ENCODE results near the gene USO1. TPM values are rescaled to one million over a fixed set of nuclear protein-coding genes. Genes with fewer than 3 reads are reported as not detected.

Gene USO1
- total RNA-seq, 3 donors from 2014 or later (not counting 1 experiment from before 2014, with no cell fraction given) = 29.7 to 38.4 (median 32.2) TPM

- H3K4me3 ChIP-seq (ENCODE audit: low read length) = no peak overlapping the region
- no peaks in the 10 kb centered on the region for H3K4me1 ChIP-seq (ENCODE audit: control insufficient read depth, insufficient read depth, low read length)
- no peaks in the 10 kb centered on the region for H3K9me3 Mint-ChIP-seq
- no peak for TF ChIP-seq CTCF (IDR thresholded peaks at IDR 0.05)
- H3K27me3 ChIP-seq (ENCODE audit: control insufficient read depth, insufficient read depth, low read length) = no peaks in the 10 kb centered on the region
- ATAC-seq (no peak), DNase-seq (no peak)
- peaks cover 59% of the 10 kb centered on the region for H3K36me3 ChIP-seq (ENCODE audit: control insufficient read depth, insufficient read depth, low read length)
- no peaks in the 10 kb centered on the region for H3K27me3 Mint-ChIP-seq (ENCODE audit: low read depth in 2 of 2)
- no peak overlapping the region for H3K4me3 Mint-ChIP-seq
- intact Hi-C loops (cut with micrococcal nuclease) = no loop called here
- peaks cover 14% of the 10 kb centered on the region for H3K36me3 Mint-ChIP-seq
- no peak overlapping the region for H3K27ac ChIP-seq (ENCODE audit: low read length)
- no peaks in the 10 kb centered on the region for H3K9me3 ChIP-seq (ENCODE audit: control insufficient read depth, insufficient read depth, low read length)
- no peak overlapping the region for H3K27ac Mint-ChIP-seq
- no peaks in the 10 kb centered on the region for H3K4me1 Mint-ChIP-seq
Observed at GRCh38 chr4:75781305-75781704, 56.9 kb downstream of the USO1 start.

GRCh38 chr4:75786526-75786925 lies 62.1 kb downstream of the USO1 start:
- H3K4me3 Mint-ChIP-seq = no peak overlapping the region
- H3K27ac ChIP-seq (ENCODE audit: low read length) = no peak overlapping the region
- intact Hi-C loops (cut with micrococcal nuclease) = no loop called here
- no peaks in the 10 kb centered on the region for H3K4me1 ChIP-seq (ENCODE audit: control insufficient read depth, insufficient read depth, low read length)
- TF ChIP-seq CTCF (IDR thresholded peaks at IDR 0.05) = no peak
- ATAC-seq = no peak
- no peaks in the 10 kb centered on the region for H3K27me3 Mint-ChIP-seq (ENCODE audit: low read depth in 2 of 2)
- H3K36me3 ChIP-seq (ENCODE audit: control insufficient read depth, insufficient read depth, low read length) = peaks cover 59% of the 10 kb centered on the region
- no peaks in the 10 kb centered on the region for H3K9me3 Mint-ChIP-seq
- H3K27ac Mint-ChIP-seq = peak overlapping the region; percentile 21 to 45
- H3K9me3 ChIP-seq (ENCODE audit: control insufficient read depth, insufficient read depth, low read length) = no peaks in the 10 kb centered on the region
- no peak for DNase-seq
- no peak overlapping the region for H3K4me3 ChIP-seq (ENCODE audit: low read length)
- peaks cover 0 to 4% of the 10 kb centered on the region in 2 donors for H3K4me1 Mint-ChIP-seq
- no peaks in the 10 kb centered on the region for H3K36me3 Mint-ChIP-seq
- no peaks in the 10 kb centered on the region for H3K27me3 ChIP-seq (ENCODE audit: control insufficient read depth, insufficient read depth, low read length)
- 100% methylated on average over 1 of the region's 1 CpG for WGBS (ENCODE audit: insufficient coverage)

DNA sequence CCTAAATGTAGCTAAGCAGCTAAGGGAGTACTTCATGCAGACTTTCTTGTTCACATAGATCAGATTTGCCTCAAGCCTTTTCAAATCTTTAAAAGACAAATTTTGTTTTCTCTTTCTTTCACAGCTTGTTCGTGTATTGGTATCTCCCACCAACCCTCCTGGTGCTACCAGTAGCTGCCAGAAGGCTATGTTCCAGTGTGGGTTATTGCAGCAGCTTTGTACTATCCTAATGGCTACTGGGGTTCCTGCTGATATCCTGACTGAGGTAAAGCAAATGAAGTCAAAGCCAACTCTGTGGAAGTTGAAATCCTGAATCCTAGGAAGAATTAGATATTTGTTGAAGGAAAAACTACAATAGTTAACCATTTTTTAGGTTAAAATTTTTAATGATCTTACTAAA lies 62.6 kb downstream of the USO1 start:
- Histone ChIP-seq H3K27ac (ENCODE audit: low read length) (no peak overlapping the region), H3K4me1 (ENCODE audit: control insufficient read depth, insufficient read depth, low read length) (no peaks in the 10 kb centered on the region), H3K9me3 (ENCODE audit: control insufficient read depth, insufficient read depth, low read length) (no peaks in the 10 kb centered on the region), H3K27me3 (ENCODE audit: control insufficient read depth, insufficient read depth, low read length) (no peaks in the 10 kb centered on the region), H3K4me3 (ENCODE audit: low read length) (no peak overlapping the region), H3K36me3 (ENCODE audit: control insufficient read depth, insufficient read depth, low read length) (peaks cover 55% of the 10 kb centered on the region)
- no peaks in the 10 kb centered on the region for H3K9me3 Mint-ChIP-seq
- intact Hi-C loops (cut with micrococcal nuclease) = no loop called here
- DNase-seq (no peak), ATAC-seq (no peak)
- no peaks in the 10 kb centered on the region for H3K27me3 Mint-ChIP-seq (ENCODE audit: low read depth in 2 of 2)
- 100% methylated on average over 1 of the region's 1 CpG for WGBS (ENCODE audit: insufficient coverage)
- no peaks in the 10 kb centered on the region for H3K36me3 Mint-ChIP-seq
- no peak overlapping the region for H3K4me3 Mint-ChIP-seq
- peak overlapping the region; percentile 21 to 45 for H3K27ac Mint-ChIP-seq
- no peak for TF ChIP-seq CTCF (IDR thresholded peaks at IDR 0.05)
- H3K4me1 Mint-ChIP-seq = peaks cover 0 to 4% of the 10 kb centered on the region in 2 donors

- Histone ChIP-seq H3K4me1 (ENCODE audit: control insufficient read depth, insufficient read depth, low read length) (no peaks in the 10 kb centered on the region), H3K4me3 (ENCODE audit: low read length) (no peak overlapping the region), H3K27ac (ENCODE audit: low read length) (no peak overlapping the region), H3K27me3 (ENCODE audit: control insufficient read depth, insufficient read depth, low read length) (no peaks in the 10 kb centered on the region), H3K36me3 (ENCODE audit: control insufficient read depth, insufficient read depth, low read length) (peaks cover 38% of the 10 kb centered on the region), H3K9me3 (ENCODE audit: control insufficient read depth, insufficient read depth, low read length) (no peaks in the 10 kb centered on the region)
- Mint-ChIP-seq H3K4me3 (no peak overlapping the region), H3K36me3 (no peaks in the 10 kb centered on the region), H3K27ac (no peak overlapping the region), H3K9me3 (no peaks in the 10 kb centered on the region), H3K27me3 (ENCODE audit: low read depth in 2 of 2) (no peaks in the 10 kb centered on the region), H3K4me1 (peaks cover 0 to 4% of the 10 kb centered on the region in 2 donors)
- no CpG with 5 or more reads among the region's 1 CpG for WGBS (ENCODE audit: insufficient coverage)
- DNase-seq = no peak
- ATAC-seq = no peak
- intact Hi-C loops (cut with micrococcal nuclease) = no loop called here
- TF ChIP-seq CTCF (IDR thresholded peaks at IDR 0.05) = no peak
Observed at GRCh38 chr4:75790024-75790423, 65.6 kb downstream of the USO1 start.

All from natural killer cell (primary cell).